Activated CD4-positive, alpha-beta T cell treated with anti-CD3 and anti-CD28 coated beads, Interleukin-2, amount 50 U/mL, for 48 hours (primary cell): ENCODE measurements around the gene PEX12.
"Not testable (repeated sequence)": the region's sequence is repeated elsewhere in the genome, so short reads cannot be mapped to it uniquely, and the experiment has no call there.

ENCODE experiments used
- DNase-seq, 2 experiments: peaks; one replicate each; pipeline ENCODE4 v3.0.0-alpha.2; 2020

PEX12 gene

DNA sequence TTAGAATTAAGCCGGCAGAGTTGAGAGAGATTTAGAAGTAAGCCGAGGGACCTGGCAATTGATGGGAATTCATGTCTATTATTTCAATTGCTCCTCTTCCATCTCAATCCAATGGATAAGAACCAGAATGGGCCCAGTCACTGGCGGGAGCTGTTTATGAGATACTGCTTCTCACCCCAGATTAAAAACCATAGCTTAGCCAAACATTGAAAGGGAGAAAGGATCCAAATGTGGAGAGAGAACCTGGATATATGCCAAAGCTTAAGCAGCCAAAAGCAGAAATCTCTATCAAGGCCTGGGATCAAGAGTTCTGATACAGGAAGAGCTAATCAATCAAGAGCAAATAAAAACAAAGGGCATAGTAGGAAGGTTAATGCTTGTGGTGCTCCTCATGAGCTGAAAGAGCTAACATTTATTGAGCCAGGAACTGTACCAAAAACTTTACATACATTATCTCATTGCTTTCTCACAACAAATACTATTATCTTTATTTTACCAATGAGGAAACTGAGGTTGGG, 43.7 kb downstream of the PEX12 start:
- DNase-seq = no peak

DNA sequence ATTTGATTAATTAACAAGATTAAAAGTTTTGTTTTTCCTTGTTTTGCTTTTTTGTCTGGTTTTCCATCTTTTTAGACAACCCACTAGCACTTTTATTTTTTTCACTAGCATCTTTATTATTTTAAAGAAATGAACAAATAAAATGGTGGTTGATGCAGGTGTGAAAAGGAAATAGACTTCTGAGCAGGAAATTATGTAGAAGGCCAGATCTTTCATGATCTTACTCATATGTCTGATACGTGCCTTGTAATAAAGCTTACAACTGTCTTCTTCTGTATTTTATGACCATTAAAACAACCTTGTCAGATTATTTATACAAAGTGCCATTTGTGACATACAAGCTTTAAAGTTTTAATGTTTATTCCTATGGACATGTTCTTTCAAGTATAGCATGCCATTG, 47.2 kb downstream of the PEX12 start:
- no peak for DNase-seq

DNA sequence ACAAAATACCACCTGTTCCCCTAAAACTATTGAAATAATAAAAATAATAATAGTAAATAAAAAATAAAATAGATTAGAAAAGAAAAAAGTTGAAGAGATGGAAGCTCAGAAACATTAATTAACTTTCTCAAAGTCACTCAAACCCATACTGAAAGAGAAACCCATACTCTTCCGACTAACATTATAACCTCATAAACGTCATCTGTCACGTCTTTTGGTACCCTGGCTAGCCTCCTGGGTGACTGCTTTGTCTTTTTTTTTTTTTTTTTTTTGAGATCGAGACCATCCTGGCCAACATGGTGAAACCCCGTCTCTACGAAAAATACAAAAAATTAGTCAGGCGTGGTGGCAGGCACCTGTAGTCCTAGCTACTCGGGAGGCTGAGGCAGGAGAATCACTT, 48.5 kb downstream of the PEX12 start:
- DNase-seq = no peak

DNA sequence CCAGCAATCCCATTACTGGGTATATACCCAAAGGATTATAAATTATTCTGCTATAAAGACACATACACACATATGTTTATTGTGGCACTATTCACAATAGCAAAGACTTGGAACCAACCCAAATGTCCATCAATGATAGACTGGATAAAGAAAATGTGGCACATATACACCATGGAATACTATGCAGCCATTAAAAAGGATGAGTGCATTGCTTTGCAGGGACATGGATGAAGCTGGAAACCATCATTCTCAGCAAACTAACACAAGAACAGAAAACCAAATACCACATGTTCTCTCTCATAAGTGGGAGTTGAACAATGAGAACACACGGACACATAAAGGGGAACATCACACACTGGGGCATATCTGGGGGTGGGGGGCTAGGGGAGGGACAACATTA, 49.0 kb downstream of the PEX12 start:
- DNase-seq = not testable (repeated sequence)
